B cell (primary cell): Measurements from ENCODE around the gene ANKS1B. TPM values are rescaled to one million over a fixed set of nuclear protein-coding genes. Genes with fewer than 3 reads are reported as not detected.

Experiments used
- ATAC-seq: fragments of 200-7000 bp; cut with Tn5 transposase; one replicate; pipeline ENCODE4 v1.10.0; 2021; ENCODE audit warnings: low read depth, mild to moderate bottlenecking, moderate number of reproducible peaks, moderate library complexity
- CTCF ChIA-PET: fragments of 350-600 bp; sonication (Branson Sonifier 250); formaldehyde crosslinking; loops from one replicate; lab custom pipeline; 2021; ENCODE audit warnings: antibody characterized with exemption, inconsistent platforms; lab: Charles Lee
- POLR2A ChIA-PET: fragments of 350-600 bp; sonication (Branson Sonifier 250); formaldehyde crosslinking; loops from one replicate; lab custom pipeline; 2021; ENCODE audit warnings: antibody characterized with exemption; lab: Charles Lee
- DNase-seq: peaks from one replicate; pipeline ENCODE4 v3.0.0; 2013
- H2AFZ ChIP-seq: 2 replicates; pipeline ENCODE4 v1.6.1; 2012; ENCODE audit warnings: mild to moderate bottlenecking, low read depth, low read length; ENCODE audit not compliant: insufficient read depth, poor library complexity, severe bottlenecking
- H3K27ac ChIP-seq, 2 donors: 1 replicate in 1 of 2; 2 replicates in 1 of 2; pipeline ENCODE4 v1.5.1; 2012 to 2013; ENCODE audit warnings: low read length in 2 of 2, mild to moderate bottlenecking in 2 of 2, moderate library complexity in 1 of 2
- H3K27me3 ChIP-seq, 4 experiments: fragments of 200-600 bp in 1 of 4; sonication (generic) in 1 of 4; replicated peaks in 1 of 4; 1 replicate in 2 of 4; 2 replicates in 2 of 4; pipeline versions ENCODE4 v1.6.1 to v1.7.0; 2013 to 2016; ENCODE audit warnings: low read length in 3 of 4, mild to moderate bottlenecking in 2 of 4, mixed read lengths in 1 of 4, moderate library complexity in 1 of 4; ENCODE audit not compliant: insufficient read depth in 4 of 4, control insufficient read depth in 3 of 4; ENCODE audit errors: control extremely low read depth in 1 of 4
- H3K36me3 ChIP-seq, 2 experiments: replicated peaks in 1 of 2; 1 replicate in 1 of 2; 2 replicates in 1 of 2; pipeline versions ENCODE4 v1.6.1 to v1.7.1; 2013; ENCODE audit warnings: low read length in 1 of 2; ENCODE audit not compliant: insufficient read depth in 2 of 2, control insufficient read depth in 1 of 2; ENCODE audit errors: control extremely low read depth in 1 of 2, extremely low read depth in 1 of 2
- H3K4me1 ChIP-seq, 2 donors: fragments of 200-600 bp in 1 of 2; sonication (generic) in 1 of 2; 1 replicate in 1 of 2; 2 replicates in 1 of 2; pipeline versions ENCODE4 v1.5.1 to v1.6.1; 2013 to 2017; ENCODE audit warnings: low read length in 2 of 2; ENCODE audit not compliant: control insufficient read depth in 2 of 2, insufficient read depth in 2 of 2
- H3K4me2 ChIP-seq: replicated peaks from 2 replicates; pipeline ENCODE3; 2012; ENCODE audit warnings: mild to moderate bottlenecking, low read depth, low read length; ENCODE audit not compliant: poor library complexity, severe bottlenecking
- H3K4me3 ChIP-seq, 5 experiments: fragments of 200-600 bp in 1 of 5; sonication (generic) in 1 of 5; 1 replicate in 3 of 5; 2 replicates in 2 of 5; pipeline versions ENCODE4 v1.5.1 to v1.7.0; 2011 to 2016; ENCODE audit warnings: low read length in 4 of 5, mild to moderate bottlenecking in 4 of 5, low read depth in 2 of 5, control low read depth in 1 of 5, moderate library complexity in 1 of 5; ENCODE audit not compliant: insufficient read depth in 1 of 5; ENCODE audit errors: control extremely low read depth in 1 of 5, extremely low read depth in 1 of 5
- H3K79me2 ChIP-seq: fragments of 200-600 bp; sonication (generic); one replicate; pipeline ENCODE4 v1.6.0; 2016; ENCODE audit warnings: low read length; ENCODE audit not compliant: control insufficient read depth, insufficient read depth
- H3K9ac ChIP-seq: fragments of 200-600 bp; sonication (generic); 2 replicates; pipeline ENCODE4 v1.6.1; 2017; ENCODE audit warnings: mild to moderate bottlenecking, low read length, moderate library complexity
- H3K9me3 ChIP-seq, 3 donors: one replicate each; pipeline versions ENCODE4 v1.6.1 to v1.7.1; 2013; ENCODE audit warnings: low read length in 2 of 3; ENCODE audit not compliant: control insufficient read depth in 2 of 3, insufficient read depth in 1 of 3; ENCODE audit errors: control extremely low read depth in 1 of 3
- H4K20me1 ChIP-seq: 2 replicates; pipeline ENCODE4 v1.6.0; 2012; ENCODE audit warnings: mild to moderate bottlenecking, low read length; ENCODE audit not compliant: insufficient read depth, control insufficient read depth, poor library complexity, severe bottlenecking
- H3K27ac Mint-ChIP-seq: one replicate; pipeline ENCODE4 v1.8.0; 2021; ENCODE audit warnings: mixed read lengths
- H3K27me3 Mint-ChIP-seq: one replicate; pipeline ENCODE4 v1.8.0; 2021; ENCODE audit warnings: mixed read lengths
- H3K4me1 Mint-ChIP-seq: one replicate; pipeline ENCODE4 v1.8.0; 2021; ENCODE audit warnings: mixed read lengths
- H3K4me3 Mint-ChIP-seq: one replicate; pipeline ENCODE4 v1.8.0; 2021; ENCODE audit warnings: mixed read lengths
- H3K9me3 Mint-ChIP-seq: one replicate; pipeline ENCODE4 v1.8.0; 2022; ENCODE audit warnings: mixed read lengths; ENCODE audit not compliant: insufficient read depth
- EZH2 ChIP-seq: IDR thresholded peaks from 2 replicates; pipeline ENCODE4 v1.6.1; 2012; ENCODE audit warnings: borderline replicate concordance, low read depth, mild to moderate bottlenecking, moderate library complexity, low read length; ENCODE audit not compliant: insufficient read depth, poor library complexity, severe bottlenecking
- WGBS: methylation state at CpG from one replicate; pipeline ENCODE4 v1.1.5; 2013; ENCODE audit warnings: missing lambda C conversion rate; ENCODE audit not compliant: insufficient coverage; 5-methylcytosine and 5-hydroxymethylcytosine counted together
- intact Hi-C: fragments of 100-400 bp; cut with micrococcal nuclease; formaldehyde crosslinking; loops from one replicate; pipeline ENCODE4 v1.10.0; 2022
- polyA plus RNA-seq: library from polyadenylated mRNA; depleted of rRNA; stranded (reverse); fragments of >200 nt; gene quantifications from 2 replicates; pipeline ENCODE4 v1.2.3, GENCODE V29; 2012
- total RNA-seq, 2 donors: library from RNA; stranded (reverse); fragments of 120-200 nt in 1 of 2; gene quantifications; 1 replicate in 1 of 2; 2 replicates in 1 of 2; pipeline versions ENCODE4 v1.2.3 to v1.2.4, GENCODE V29; 2013 to 2022
- TF ChIP-seq, protein P1 (sequence below): fragments of 200-600 bp; IDR thresholded peaks from one replicate; pipeline ENCODE4 v1.8.0; 2022; ENCODE audit warnings: antibody characterized with exemption, mild to moderate bottlenecking

The ANKS1B gene
- total and polyA plus RNA-seq, 2 donors (not counting 1 experiment from before 2014, with no cell fraction given), result not detected

DNA sequence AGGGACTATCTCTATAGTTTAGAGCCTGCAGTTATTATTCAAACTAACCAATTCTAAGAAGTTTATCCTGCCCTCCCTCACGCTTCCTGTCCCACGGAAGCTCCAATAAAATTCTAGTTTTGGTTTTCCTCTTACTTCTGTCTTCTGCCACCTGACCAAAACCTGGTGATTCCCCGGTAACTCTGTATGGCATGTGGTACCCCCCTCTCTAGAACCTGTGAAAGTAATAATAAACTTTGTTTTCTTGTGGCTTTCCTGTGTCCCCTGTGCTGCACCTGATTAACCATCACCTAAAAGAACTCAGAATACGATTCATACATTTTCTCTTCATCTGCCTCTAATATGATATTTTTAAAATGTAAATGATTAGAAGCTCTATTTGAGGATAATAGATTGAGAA, 959.9 kb downstream of the ANKS1B start:
- DNase-seq, result no peak
- no peak overlapping the region for H3K4me3 Mint-ChIP-seq
- H3K9me3 Mint-ChIP-seq, result no peaks in the 10 kb centered on the region
- ChIA-PET CTCF (no interaction called here), POLR2A (no interaction called here)
- WGBS, result no CpG with 5 or more reads among the region's 4 CpGs
- H3K27me3 Mint-ChIP-seq, result peaks cover 5% of the 10 kb centered on the region
- Histone ChIP-seq H3K4me1 (no peaks in the 10 kb centered on the region), H3K4me3 (no peak overlapping the region), H3K36me3 (no peaks in the 10 kb centered on the region), H3K9me3 (no peaks in the 10 kb centered on the region), H3K27me3 (no peaks in the 10 kb centered on the region), H2AFZ (no peak overlapping the region), H3K79me2 (no peaks in the 10 kb centered on the region), H3K4me2 (no peak overlapping the region), H4K20me1 (no peaks in the 10 kb centered on the region), H3K9ac (no peak overlapping the region), H3K27ac (no peak overlapping the region)
- no peak for ATAC-seq
- TF ChIP-seq, protein P1, sequence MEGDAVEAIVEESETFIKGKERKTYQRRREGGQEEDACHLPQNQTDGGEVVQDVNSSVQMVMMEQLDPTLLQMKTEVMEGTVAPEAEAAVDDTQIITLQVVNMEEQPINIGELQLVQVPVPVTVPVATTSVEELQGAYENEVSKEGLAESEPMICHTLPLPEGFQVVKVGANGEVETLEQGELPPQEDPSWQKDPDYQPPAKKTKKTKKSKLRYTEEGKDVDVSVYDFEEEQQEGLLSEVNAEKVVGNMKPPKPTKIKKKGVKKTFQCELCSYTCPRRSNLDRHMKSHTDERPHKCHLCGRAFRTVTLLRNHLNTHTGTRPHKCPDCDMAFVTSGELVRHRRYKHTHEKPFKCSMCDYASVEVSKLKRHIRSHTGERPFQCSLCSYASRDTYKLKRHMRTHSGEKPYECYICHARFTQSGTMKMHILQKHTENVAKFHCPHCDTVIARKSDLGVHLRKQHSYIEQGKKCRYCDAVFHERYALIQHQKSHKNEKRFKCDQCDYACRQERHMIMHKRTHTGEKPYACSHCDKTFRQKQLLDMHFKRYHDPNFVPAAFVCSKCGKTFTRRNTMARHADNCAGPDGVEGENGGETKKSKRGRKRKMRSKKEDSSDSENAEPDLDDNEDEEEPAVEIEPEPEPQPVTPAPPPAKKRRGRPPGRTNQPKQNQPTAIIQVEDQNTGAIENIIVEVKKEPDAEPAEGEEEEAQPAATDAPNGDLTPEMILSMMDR, result no peak
- no peak for TF ChIP-seq EZH2
- H3K4me1 Mint-ChIP-seq, result no peaks in the 10 kb centered on the region
- H3K27ac Mint-ChIP-seq, result no peak overlapping the region
- intact Hi-C loops, result no loop called here

DNA sequence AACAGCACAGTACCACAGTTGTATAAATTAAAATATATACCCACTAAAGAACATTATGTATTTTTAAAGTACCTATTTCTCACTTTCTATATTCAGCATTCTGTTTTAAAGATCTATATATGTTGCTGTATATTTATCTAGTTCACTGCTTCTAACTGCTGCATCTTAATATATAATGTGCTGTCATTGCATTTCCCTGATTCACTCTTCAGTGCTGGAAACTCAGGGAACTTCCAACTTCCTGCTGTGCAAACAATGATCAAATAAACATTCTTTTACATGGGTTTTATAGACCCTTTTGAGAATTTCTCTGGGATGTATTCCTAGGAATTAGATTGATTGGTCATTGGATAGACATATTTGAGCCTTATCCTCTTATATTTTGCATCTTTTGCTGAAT, 960.5 kb downstream of the ANKS1B start:
- H3K4me1 Mint-ChIP-seq, result no peaks in the 10 kb centered on the region
- H3K4me1 ChIP-seq, result no peaks in the 10 kb centered on the region
- no peaks in the 10 kb centered on the region for H4K20me1 ChIP-seq
- no peak overlapping the region for H2AFZ ChIP-seq
- intact Hi-C loops, result no loop called here
- H3K4me3 Mint-ChIP-seq, result no peak overlapping the region
- H3K9me3 ChIP-seq, result no peaks in the 10 kb centered on the region
- DNase-seq, result no peak
- H3K36me3 ChIP-seq, result no peaks in the 10 kb centered on the region
- no peak overlapping the region for H3K27ac Mint-ChIP-seq
- no peak overlapping the region for H3K4me3 ChIP-seq
- H3K4me2 ChIP-seq, result no peak overlapping the region
- peaks cover 3% of the 10 kb centered on the region for H3K27me3 Mint-ChIP-seq
- TF ChIP-seq, protein P1, result no peak
- no peak for TF ChIP-seq EZH2
- H3K79me2 ChIP-seq, result no peaks in the 10 kb centered on the region
- ChIA-PET CTCF (no interaction called here), POLR2A (no interaction called here)
- no peak overlapping the region for H3K27ac ChIP-seq
- no peaks in the 10 kb centered on the region for H3K27me3 ChIP-seq
- no peak for ATAC-seq
- no peaks in the 10 kb centered on the region for H3K9me3 Mint-ChIP-seq
- no peak overlapping the region for H3K9ac ChIP-seq
